ENCODE results near the gene PIGBOS1. TPM values are rescaled to one million over a fixed set of nuclear protein-coding genes. Genes with fewer than 3 reads are reported as not detected.

PIGBOS1 gene
- total RNA-seq, 2 donors from 2014 or later = 12.1 to 14.3 TPM

DNA sequence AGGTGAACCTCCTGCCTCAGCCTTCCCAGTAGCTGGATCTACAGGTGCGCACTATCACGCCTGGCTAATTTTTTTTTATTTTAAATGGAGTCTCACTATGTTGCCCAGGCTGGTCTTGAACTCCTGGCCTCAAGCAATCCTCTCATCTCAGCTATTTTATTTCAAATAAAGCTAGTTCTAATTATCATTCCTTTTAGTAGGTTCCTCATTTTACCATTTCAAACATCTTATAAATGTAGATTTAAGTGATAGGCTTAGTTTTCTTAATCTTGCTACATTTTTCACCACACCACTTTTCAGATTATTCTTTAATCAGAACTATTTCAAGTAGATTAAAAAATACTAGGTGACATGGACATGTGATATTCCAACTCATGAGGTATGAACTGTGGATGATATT is 30.4 kb upstream of the PIGBOS1 start:
- no peak for DNase-seq
- Mint-ChIP-seq H3K4me1 (peaks cover 3% of the 10 kb centered on the region), H3K4me3 (no peak overlapping the region), H3K27ac (no peak overlapping the region), H3K36me3 (ENCODE audit: low read depth) (peaks cover 17% of the 10 kb centered on the region), H3K9me3 (no peaks in the 10 kb centered on the region), H3K27me3 (ENCODE audit: insufficient read depth) (no peaks in the 10 kb centered on the region)
- Histone ChIP-seq H3K9ac (ENCODE audit: extremely low read depth, low read length, poor library complexity, severe bottlenecking) (no peak overlapping the region), H3K27me3 (ENCODE audit: control insufficient read depth, insufficient read depth, low read length, poor library complexity, severe bottlenecking) (no peaks in the 10 kb centered on the region), H3K4me3 (ENCODE audit: low read length) (no peak overlapping the region), H3K27ac (ENCODE audit: low read depth, low read length) (no peak overlapping the region), H3K36me3 (ENCODE audit: control insufficient read depth, insufficient read depth, low read length) (no peaks in the 10 kb centered on the region), H3K9me3 (ENCODE audit: control insufficient read depth, low read length) (no peaks in the 10 kb centered on the region), H3K4me1 (ENCODE audit: control insufficient read depth, insufficient read depth, low read length) (no peaks in the 10 kb centered on the region)
- WGBS, 2 experiments (ENCODE audit: insufficient coverage in 1 of 2, insufficient read length in 1 of 2) = 93 to 100% methylated on average over 2 of the region's 2 CpGs
- TF ChIP-seq, protein P1, sequence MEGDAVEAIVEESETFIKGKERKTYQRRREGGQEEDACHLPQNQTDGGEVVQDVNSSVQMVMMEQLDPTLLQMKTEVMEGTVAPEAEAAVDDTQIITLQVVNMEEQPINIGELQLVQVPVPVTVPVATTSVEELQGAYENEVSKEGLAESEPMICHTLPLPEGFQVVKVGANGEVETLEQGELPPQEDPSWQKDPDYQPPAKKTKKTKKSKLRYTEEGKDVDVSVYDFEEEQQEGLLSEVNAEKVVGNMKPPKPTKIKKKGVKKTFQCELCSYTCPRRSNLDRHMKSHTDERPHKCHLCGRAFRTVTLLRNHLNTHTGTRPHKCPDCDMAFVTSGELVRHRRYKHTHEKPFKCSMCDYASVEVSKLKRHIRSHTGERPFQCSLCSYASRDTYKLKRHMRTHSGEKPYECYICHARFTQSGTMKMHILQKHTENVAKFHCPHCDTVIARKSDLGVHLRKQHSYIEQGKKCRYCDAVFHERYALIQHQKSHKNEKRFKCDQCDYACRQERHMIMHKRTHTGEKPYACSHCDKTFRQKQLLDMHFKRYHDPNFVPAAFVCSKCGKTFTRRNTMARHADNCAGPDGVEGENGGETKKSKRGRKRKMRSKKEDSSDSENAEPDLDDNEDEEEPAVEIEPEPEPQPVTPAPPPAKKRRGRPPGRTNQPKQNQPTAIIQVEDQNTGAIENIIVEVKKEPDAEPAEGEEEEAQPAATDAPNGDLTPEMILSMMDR (conservative IDR thresholded peaks at IDR 0.05) = no peak

DNA sequence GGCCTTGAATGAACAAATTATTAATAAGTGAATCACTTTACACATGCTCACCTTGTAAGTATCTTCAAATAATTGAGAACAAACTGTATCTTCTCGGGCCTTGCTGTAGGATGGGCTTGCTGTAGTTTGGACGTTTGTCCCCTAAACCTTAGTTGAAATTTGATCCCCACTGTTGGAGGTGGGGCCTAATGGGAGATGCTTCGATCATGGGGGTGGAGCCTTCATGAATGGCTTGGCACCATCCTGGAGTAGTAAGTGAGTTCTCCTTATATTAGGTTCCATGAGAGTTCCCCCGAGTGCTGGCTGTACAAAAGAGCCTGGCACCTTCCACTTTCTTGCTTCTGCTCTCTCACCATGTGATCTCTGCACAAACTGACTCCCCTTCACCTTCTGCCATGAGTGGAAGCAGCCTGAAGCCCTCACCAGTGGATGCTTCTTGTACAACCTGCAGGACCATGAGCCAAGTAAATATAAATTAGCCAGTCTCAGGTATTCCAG is 29.4 kb upstream of the PIGBOS1 start:
- Mint-ChIP-seq H3K9me3 (no peaks in the 10 kb centered on the region), H3K4me1 (peaks cover 10% of the 10 kb centered on the region), H3K4me3 (no peak overlapping the region), H3K36me3 (ENCODE audit: low read depth) (peaks cover 19% of the 10 kb centered on the region), H3K27me3 (ENCODE audit: insufficient read depth) (no peaks in the 10 kb centered on the region), H3K27ac (no peak overlapping the region)
- H3K9ac ChIP-seq (ENCODE audit: extremely low read depth, low read length, poor library complexity, severe bottlenecking) = no peak overlapping the region
- DNase-seq = peak; percentile 64
- H3K4me3 ChIP-seq (ENCODE audit: low read length) = no peak overlapping the region
- no peaks in the 10 kb centered on the region for H3K4me1 ChIP-seq (ENCODE audit: control insufficient read depth, insufficient read depth, low read length)
- WGBS, 2 experiments (ENCODE audit: insufficient coverage in 1 of 2, insufficient read length in 1 of 2) = 55 to 76% methylated on average over 3 to 4 of the region's 4 CpGs
- H3K27ac ChIP-seq (ENCODE audit: low read depth, low read length) = no peak overlapping the region
- TF ChIP-seq, protein P1 (conservative IDR thresholded peaks at IDR 0.05) = no peak
- no peaks in the 10 kb centered on the region for H3K36me3 ChIP-seq (ENCODE audit: control insufficient read depth, insufficient read depth, low read length)
- no peaks in the 10 kb centered on the region for H3K27me3 ChIP-seq (ENCODE audit: control insufficient read depth, insufficient read depth, low read length, poor library complexity, severe bottlenecking)
- H3K9me3 ChIP-seq (ENCODE audit: control insufficient read depth, low read length) = no peaks in the 10 kb centered on the region

DNA sequence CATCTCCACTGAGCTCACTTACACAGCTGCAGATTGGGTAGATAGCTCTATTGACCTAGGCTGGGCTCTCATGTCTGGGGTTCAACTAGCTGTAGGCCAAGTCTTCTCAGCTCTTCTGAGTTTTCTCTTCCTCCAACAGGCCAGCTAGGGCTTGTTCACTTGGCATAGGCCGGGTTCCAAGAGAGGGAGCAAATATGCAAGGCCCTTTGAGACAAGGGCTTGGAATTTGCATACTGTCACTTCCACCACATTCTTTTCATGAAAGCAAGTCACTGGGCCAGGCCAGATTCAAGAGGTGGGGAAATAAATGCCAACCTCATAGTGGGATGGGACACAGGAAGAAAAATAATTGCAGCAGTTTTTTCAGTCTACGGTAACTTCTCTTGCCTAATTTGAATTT is 25.3 kb upstream of the PIGBOS1 start:
- peak; percentile 78 for DNase-seq
- H3K27me3 Mint-ChIP-seq (ENCODE audit: insufficient read depth) = no peaks in the 10 kb centered on the region

More for the DNA sequence above, 25.3 kb upstream of the PIGBOS1 start:
- H3K27ac Mint-ChIP-seq = peak overlapping the region; percentile 76
- H3K36me3 Mint-ChIP-seq (ENCODE audit: low read depth) = peaks cover 21% of the 10 kb centered on the region
- H3K9me3 Mint-ChIP-seq = no peaks in the 10 kb centered on the region
- TF ChIP-seq, protein P1 (conservative IDR thresholded peaks at IDR 0.05) = no peak
- Histone ChIP-seq H3K9me3 (ENCODE audit: control insufficient read depth, low read length) (no peaks in the 10 kb centered on the region), H3K4me3 (ENCODE audit: low read length) (no peak overlapping the region), H3K27me3 (ENCODE audit: control insufficient read depth, insufficient read depth, low read length, poor library complexity, severe bottlenecking) (no peaks in the 10 kb centered on the region), H3K9ac (ENCODE audit: extremely low read depth, low read length, poor library complexity, severe bottlenecking) (no peak overlapping the region), H3K4me1 (ENCODE audit: control insufficient read depth, insufficient read depth, low read length) (no peaks in the 10 kb centered on the region), H3K27ac (ENCODE audit: low read depth, low read length) (no peak overlapping the region), H3K36me3 (ENCODE audit: control insufficient read depth, insufficient read depth, low read length) (no peaks in the 10 kb centered on the region)
- no peak overlapping the region for H3K4me3 Mint-ChIP-seq
- WGBS, 2 experiments (ENCODE audit: insufficient coverage in 1 of 2, insufficient read length in 1 of 2) = 92% methylated on average over 2 of the region's 2 CpGs; no CpG with 5 or more reads in 1 of the 2 experiments
- peaks cover 10% of the 10 kb centered on the region for H3K4me1 Mint-ChIP-seq
